ENCODE results near the gene NECTIN4. TPM values are rescaled to one million over a fixed set of nuclear protein-coding genes. Genes with fewer than 3 reads are reported as not detected.

Gene NECTIN4
- total and polyA plus RNA-seq, 2 of the 13 experiments (the other 11 are each of a cell fraction or from before 2014, with no cell fraction given) = 5.9 to 12.4 TPM

DNA sequence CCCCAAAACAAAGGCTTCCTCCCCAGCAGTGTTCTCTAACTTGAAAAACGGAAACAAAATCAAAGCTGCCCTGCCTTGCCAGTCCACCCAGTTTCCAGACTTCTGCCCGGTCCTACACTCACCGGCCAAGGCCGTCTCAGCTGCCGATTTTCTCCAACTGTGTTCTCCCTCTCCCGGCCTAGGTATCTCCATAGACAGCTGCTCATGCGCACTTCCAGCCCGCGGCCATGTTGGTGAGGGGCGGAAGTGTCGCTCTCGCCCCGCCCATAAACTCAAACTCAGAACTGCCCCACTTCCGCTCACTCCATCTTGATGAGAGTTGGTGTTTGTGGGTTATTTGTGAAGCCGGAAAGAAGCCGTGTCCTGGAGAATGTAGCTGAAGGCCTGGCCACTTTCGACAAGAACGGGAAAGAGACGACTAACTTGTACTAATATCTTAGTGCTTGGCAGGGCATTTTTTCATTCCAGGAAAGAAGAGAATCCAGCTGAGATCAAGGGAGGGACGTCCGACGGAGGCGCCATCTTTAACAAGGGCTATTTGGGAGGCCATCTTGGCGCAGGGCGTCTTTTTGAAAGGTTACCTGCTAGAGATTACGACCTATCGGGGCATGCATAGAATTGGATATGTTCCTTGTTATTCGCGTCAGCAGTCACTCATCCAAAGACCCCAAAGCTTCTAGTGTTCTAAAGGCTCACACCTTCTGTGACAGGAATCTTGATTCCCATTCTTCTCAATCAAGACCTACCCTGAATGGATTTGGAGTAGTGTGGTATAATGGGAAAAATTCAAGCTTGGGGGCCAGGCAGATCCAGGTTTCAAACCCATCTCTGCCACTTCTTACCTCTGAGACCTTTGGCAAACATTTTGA, 43.4 kb downstream of the NECTIN4 start, which contains the start of gene USF1 (continued):
- TF ChIP-seq, protein P1, sequence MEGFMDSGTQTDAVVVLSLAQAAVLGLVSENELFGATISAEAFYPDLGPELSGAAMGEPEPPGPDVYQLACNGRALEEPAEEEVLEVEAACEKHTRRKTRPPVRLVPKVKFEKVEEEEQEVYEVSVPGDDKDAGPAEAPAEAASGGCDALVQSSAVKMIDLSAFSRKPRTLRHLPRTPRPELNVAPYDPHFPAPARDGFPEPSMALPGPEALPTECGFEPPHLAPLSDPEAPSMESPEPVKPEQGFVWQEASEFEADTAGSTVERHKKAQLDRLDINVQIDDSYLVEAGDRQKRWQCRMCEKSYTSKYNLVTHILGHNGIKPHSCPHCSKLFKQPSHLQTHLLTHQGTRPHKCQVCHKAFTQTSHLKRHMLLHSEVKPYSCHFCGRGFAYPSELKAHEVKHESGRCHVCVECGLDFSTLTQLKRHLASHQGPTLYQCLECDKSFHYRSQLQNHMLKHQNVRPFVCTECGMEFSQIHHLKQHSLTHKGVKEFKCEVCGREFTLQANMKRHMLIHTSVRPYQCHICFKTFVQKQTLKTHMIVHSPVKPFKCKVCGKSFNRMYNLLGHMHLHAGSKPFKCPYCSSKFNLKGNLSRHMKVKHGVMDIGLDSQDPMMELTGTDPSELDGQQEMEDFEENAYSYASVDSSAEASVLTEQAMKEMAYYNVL (CRISPR knock-in tag; IDR thresholded peaks at IDR 0.05; ENCODE audit: borderline replicate concordance) = no peak
- TF ChIP-seq, protein P2, sequence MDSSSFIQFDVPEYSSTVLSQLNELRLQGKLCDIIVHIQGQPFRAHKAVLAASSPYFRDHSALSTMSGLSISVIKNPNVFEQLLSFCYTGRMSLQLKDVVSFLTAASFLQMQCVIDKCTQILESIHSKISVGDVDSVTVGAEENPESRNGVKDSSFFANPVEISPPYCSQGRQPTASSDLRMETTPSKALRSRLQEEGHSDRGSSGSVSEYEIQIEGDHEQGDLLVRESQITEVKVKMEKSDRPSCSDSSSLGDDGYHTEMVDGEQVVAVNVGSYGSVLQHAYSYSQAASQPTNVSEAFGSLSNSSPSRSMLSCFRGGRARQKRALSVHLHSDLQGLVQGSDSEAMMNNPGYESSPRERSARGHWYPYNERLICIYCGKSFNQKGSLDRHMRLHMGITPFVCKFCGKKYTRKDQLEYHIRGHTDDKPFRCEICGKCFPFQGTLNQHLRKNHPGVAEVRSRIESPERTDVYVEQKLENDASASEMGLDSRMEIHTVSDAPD (CRISPR knock-in tag; IDR thresholded peaks at IDR 0.05) = 0 out of 2 replicates have a peak, but pooled peaks have one; percentile 9
- TF ChIP-seq, protein P3, sequence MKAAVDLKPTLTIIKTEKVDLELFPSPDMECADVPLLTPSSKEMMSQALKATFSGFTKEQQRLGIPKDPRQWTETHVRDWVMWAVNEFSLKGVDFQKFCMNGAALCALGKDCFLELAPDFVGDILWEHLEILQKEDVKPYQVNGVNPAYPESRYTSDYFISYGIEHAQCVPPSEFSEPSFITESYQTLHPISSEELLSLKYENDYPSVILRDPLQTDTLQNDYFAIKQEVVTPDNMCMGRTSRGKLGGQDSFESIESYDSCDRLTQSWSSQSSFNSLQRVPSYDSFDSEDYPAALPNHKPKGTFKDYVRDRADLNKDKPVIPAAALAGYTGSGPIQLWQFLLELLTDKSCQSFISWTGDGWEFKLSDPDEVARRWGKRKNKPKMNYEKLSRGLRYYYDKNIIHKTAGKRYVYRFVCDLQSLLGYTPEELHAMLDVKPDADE (CRISPR knock-in tag; IDR thresholded peaks at IDR 0.05) = no peak
- TF ChIP-seq HDAC2 (CRISPR knock-in tag; IDR thresholded peaks at IDR 0.05) (no peak), NR3C1 (CRISPR knock-in tag; IDR thresholded peaks at IDR 0.05) (no peak), GTF3A (CRISPR knock-in tag; conservative IDR thresholded peaks at IDR 0.05) (no peak), ZSCAN30 (CRISPR knock-in tag; IDR thresholded peaks at IDR 0.05) (0 out of 2 replicates have a peak, but pooled peaks have one; percentile 37), ZNF282 (IDR thresholded peaks at IDR 0.05; ENCODE audit: partially characterized antibody) (no peak), PRPF4 (IDR thresholded peaks at IDR 0.05; ENCODE audit: low read depth, low read length, poor library complexity, severe bottlenecking) (no peak), CENPX (CRISPR knock-in tag; IDR thresholded peaks at IDR 0.05) (no peak), SCMH1 (CRISPR knock-in tag; IDR thresholded peaks at IDR 0.05; ENCODE audit: borderline replicate concordance) (no peak)
- TF ChIP-seq, protein P4, sequence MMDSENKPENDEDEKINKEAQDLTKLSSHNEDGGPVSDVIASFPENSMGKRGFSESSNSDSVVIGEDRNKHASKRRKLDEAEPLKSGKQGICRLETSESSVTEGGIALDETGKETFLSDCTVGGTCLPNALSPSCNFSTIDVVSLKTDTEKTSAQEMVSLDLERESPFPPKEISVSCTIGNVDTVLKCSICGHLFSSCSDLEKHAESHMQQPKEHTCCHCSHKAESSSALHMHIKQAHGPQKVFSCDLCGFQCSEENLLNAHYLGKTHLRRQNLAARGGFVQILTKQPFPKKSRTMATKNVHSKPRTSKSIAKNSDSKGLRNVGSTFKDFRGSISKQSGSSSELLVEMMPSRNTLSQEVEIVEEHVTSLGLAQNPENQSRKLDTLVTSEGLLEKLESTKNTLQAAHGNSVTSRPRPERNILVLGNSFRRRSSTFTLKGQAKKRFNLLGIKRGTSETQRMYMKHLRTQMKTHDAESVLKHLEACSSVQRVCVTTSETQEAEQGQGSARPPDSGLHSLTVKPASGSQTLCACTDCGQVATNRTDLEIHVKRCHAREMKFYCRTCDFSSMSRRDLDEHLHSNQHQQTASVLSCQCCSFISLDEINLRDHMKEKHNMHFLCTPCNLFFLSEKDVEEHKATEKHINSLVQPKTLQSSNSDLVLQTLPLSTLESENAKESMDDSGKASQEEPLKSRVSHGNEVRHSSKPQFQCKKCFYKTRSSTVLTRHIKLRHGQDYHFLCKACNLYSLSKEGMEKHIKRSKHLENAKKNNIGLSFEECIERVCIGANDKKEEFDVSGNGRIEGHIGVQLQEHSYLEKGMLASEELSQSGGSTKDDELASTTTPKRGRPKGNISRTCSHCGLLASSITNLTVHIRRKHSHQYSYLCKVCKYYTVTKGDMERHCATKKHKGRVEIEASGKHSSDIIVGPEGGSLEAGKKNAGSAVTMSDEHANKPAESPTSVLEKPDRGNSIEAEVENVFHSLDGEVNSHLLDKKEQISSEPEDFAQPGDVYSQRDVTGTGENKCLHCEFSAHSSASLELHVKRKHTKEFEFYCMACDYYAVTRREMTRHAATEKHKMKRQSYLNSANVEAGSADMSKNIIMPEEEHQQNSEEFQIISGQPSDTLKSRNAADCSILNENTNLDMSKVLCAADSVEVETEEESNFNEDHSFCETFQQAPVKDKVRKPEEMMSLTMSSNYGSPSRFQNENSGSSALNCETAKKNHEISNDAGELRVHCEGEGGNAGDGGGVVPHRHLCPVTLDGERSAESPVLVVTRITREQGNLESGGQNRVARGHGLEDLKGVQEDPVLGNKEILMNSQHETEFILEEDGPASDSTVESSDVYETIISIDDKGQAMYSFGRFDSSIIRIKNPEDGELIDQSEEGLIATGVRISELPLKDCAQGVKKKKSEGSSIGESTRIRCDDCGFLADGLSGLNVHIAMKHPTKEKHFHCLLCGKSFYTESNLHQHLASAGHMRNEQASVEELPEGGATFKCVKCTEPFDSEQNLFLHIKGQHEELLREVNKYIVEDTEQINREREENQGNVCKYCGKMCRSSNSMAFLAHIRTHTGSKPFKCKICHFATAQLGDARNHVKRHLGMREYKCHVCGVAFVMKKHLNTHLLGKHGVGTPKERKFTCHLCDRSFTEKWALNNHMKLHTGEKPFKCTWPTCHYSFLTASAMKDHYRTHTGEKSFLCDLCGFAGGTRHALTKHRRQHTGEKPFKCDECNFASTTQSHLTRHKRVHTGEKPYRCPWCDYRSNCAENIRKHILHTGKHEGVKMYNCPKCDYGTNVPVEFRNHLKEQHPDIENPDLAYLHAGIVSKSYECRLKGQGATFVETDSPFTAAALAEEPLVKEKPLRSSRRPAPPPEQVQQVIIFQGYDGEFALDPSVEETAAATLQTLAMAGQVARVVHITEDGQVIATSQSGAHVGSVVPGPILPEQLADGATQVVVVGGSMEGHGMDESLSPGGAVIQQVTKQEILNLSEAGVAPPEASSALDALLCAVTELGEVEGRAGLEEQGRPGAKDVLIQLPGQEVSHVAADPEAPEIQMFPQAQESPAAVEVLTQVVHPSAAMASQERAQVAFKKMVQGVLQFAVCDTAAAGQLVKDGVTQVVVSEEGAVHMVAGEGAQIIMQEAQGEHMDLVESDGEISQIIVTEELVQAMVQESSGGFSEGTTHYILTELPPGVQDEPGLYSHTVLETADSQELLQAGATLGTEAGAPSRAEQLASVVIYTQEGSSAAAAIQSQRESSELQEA (CRISPR knock-in tag; IDR thresholded peaks at IDR 0.05; ENCODE audit: not compliant biosample characterization) = no peak
- TF ChIP-seq, protein P5, sequence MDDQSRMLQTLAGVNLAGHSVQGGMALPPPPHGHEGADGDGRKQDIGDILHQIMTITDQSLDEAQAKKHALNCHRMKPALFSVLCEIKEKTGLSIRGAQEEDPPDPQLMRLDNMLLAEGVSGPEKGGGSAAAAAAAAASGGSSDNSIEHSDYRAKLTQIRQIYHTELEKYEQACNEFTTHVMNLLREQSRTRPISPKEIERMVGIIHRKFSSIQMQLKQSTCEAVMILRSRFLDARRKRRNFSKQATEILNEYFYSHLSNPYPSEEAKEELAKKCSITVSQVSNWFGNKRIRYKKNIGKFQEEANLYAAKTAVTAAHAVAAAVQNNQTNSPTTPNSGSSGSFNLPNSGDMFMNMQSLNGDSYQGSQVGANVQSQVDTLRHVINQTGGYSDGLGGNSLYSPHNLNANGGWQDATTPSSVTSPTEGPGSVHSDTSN (CRISPR knock-in tag; IDR thresholded peaks at IDR 0.05; ENCODE audit: borderline replicate concordance) = no peak

Data from HepG2 (cell line).